ENCODE results near the gene SORL1. TPM values are rescaled to one million over a fixed set of nuclear protein-coding genes. Genes with fewer than 3 reads are reported as not detected.

The SORL1 gene
- total RNA-seq, 1 experiment from 2014 or later: 4.5 TPM

- DNase-seq (ENCODE audit: extremely low read depth, low read depth): no peak
Observed at GRCh38 chr11:121672630-121673487, 220.7 kb downstream of the SORL1 start.

GRCh38 chr11:121681550-121682268 is 229.6 kb downstream of the SORL1 start:
- DNase-seq (ENCODE audit: extremely low read depth, low read depth): no peak

Other genes with a start within 250 kb of the SORL1 start
- 21.7 and 23.9 TPM in 2 replicates for gene SC5D, start 159.5 kb upstream of the SORL1 start, total RNA-seq (2014; rRNA removed; shearing (Covaris generic))